K562 (cell line): Measurements from ENCODE around the gene CMTM8. TPM values are rescaled to one million over a fixed set of nuclear protein-coding genes. Genes with fewer than 3 reads are reported as not detected.
A peak's percentile ranks its signal among the peaks of the same experiment; 100 is the strongest.

Experiments used
- TOE1 ChIP-seq, 2 experiments: fragments of 450-650 bp in 1 of 2; sonication (generic) in 1 of 2; formaldehyde crosslinking in 1 of 2; IDR thresholded peaks; 2 replicates each; pipeline versions ENCODE4 v1.7.1 to v1.8.0; 2016 to 2022; ENCODE audit warnings: borderline replicate concordance in 2 of 2, mild to moderate bottlenecking in 2 of 2, antibody characterized with exemption in 1 of 2, inconsistent platforms in 1 of 2, low read depth in 1 of 2, missing genetic modification reagents in 1 of 2, moderate library complexity in 1 of 2
- polyA plus RNA-seq, 8 experiments: library from polyadenylated mRNA; depleted of rRNA in 4 of 8; stranded (reverse) in 5 of 8; unstranded in 3 of 8; fragments of >200 nt; fragmentation: Nextera tagmentation in 2 of 8; fragmentation: Illumina TruSeq in 1 of 8; extraction: Ambion mirVana in 2 of 8; extraction: Trizol in 1 of 8; gene quantifications; 2 replicates each; pipeline versions ENCODE4 v1.2.1 to v1.2.3, GENCODE V29; 2011 to 2014; ENCODE audit warnings: inconsistent platforms in 1 of 8, missing spikeins in 1 of 8
- total RNA-seq, 7 experiments: library from RNA; depleted of rRNA in 6 of 7; stranded (reverse); fragments of >200 nt in 6 of 7; fragmentation: Illumina TruSeq in 2 of 7; extraction: Trizol in 2 of 7; gene quantifications; 2 replicates each; pipeline versions ENCODE4 v1.2.1 to v1.2.3, GENCODE V29; 2011 to 2021; ENCODE audit warnings: low replicate concordance in 1 of 7
- TF ChIP-seq, protein P1 (sequence below), 2 experiments: IDR thresholded peaks in 1 of 2; conservative IDR thresholded peaks in 1 of 2; 2 replicates each; pipeline ENCODE4 v1.6.1; 2016; ENCODE audit warnings: low read depth in 2 of 2, mild to moderate bottlenecking in 1 of 2, missing compliant biosample characterization in 1 of 2, missing genetic modification characterization in 1 of 2, moderate library complexity in 1 of 2
- TF ChIP-seq, protein P2 (sequence below): fragments of 450-650 bp; conservative IDR thresholded peaks from 2 replicates; pipeline ENCODE4 v1.6.1; 2016; ENCODE audit warnings: missing genetic modification characterization, low read depth, mild to moderate bottlenecking, control low read depth, missing compliant biosample characterization

CMTM8 gene
- total and polyA plus RNA-seq, 9 of the 15 experiments (the other 6 are each of a cell fraction or from before 2014, with no cell fraction given): not detected

DNA sequence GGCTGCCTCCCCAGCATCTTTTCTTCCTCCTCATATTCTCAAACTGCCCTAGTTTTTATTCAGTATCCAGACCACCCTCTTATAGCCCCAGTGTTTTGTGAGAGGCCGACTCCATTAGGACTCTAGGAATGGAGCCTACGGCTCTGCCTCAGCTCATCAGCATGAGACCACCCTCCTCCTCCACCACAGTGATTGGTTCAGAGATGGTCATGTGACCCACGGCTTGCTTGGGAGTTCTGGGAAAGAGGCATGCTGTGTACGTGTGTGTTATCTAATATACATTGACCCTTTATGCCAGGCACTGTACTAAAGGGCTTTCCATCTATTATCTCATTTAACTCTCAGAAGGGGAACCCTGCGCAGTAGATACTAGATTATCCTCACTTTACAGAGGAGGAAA, 135.4 kb downstream of the CMTM8 start (continued):
- TF ChIP-seq, protein P1, sequence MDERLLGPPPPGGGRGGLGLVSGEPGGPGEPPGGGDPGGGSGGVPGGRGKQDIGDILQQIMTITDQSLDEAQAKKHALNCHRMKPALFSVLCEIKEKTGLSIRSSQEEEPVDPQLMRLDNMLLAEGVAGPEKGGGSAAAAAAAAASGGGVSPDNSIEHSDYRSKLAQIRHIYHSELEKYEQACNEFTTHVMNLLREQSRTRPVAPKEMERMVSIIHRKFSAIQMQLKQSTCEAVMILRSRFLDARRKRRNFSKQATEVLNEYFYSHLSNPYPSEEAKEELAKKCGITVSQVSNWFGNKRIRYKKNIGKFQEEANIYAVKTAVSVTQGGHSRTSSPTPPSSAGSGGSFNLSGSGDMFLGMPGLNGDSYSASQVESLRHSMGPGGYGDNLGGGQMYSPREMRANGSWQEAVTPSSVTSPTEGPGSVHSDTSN (CRISPR knock-in tag; IDR thresholded peaks at IDR 0.05; ENCODE audit: low read depth): no peak
- TF ChIP-seq, protein P1 (tag; conservative IDR thresholded peaks at IDR 0.05; ENCODE audit: low read depth): no peak
- TF ChIP-seq, protein P2, sequence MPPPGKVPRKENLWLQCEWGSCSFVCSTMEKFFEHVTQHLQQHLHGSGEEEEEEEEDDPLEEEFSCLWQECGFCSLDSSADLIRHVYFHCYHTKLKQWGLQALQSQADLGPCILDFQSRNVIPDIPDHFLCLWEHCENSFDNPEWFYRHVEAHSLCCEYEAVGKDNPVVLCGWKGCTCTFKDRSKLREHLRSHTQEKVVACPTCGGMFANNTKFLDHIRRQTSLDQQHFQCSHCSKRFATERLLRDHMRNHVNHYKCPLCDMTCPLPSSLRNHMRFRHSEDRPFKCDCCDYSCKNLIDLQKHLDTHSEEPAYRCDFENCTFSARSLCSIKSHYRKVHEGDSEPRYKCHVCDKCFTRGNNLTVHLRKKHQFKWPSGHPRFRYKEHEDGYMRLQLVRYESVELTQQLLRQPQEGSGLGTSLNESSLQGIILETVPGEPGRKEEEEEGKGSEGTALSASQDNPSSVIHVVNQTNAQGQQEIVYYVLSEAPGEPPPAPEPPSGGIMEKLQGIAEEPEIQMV: no peak
- TF ChIP-seq TOE1 (IDR thresholded peaks at IDR 0.05; ENCODE audit: borderline replicate concordance) (peak; percentile 58; the same call in 1 of the 2 replicates), TOE1 (CRISPR knock-in tag; IDR thresholded peaks at IDR 0.05; ENCODE audit: borderline replicate concordance, low read depth) (no peak)
- TF ChIP-seq, all 486 proteins: peak for 6
